H9 (cell line): ENCODE results near the gene TMCC2. TPM values are rescaled to one million over a fixed set of nuclear protein-coding genes. Genes with fewer than 3 reads are reported as not detected.

Experiments used
- DNase-seq: peaks from one replicate; pipeline ENCODE4 v3.0.0-alpha.2; 2017
- H2AFZ ChIP-seq: one replicate; pipeline ENCODE4 v1.6.1; 2013; ENCODE audit warnings: mild to moderate bottlenecking, low read length, control low read depth, moderate library complexity
- H2AK5ac ChIP-seq: 2 replicates; pipeline ENCODE4 v1.6.1; 2013; ENCODE audit warnings: low read length, control low read depth, mixed read lengths; ENCODE audit not compliant: insufficient read length
- H2BK120ac ChIP-seq: one replicate; pipeline ENCODE4 v1.6.1; 2013; ENCODE audit warnings: low read depth, mild to moderate bottlenecking, low read length, control low read depth, inconsistent platforms; ENCODE audit not compliant: poor library complexity, severe bottlenecking
- H2BK12ac ChIP-seq: 2 replicates; pipeline ENCODE4 v1.6.1; 2013; ENCODE audit warnings: low read length, control low read depth, mixed read lengths, low read depth; ENCODE audit not compliant: insufficient read length
- H2BK15ac ChIP-seq: 2 replicates; pipeline ENCODE4 v1.6.1; 2013; ENCODE audit warnings: low read depth, low read length, control low read depth
- H2BK20ac ChIP-seq: one replicate; pipeline ENCODE4 v1.6.1; 2013; ENCODE audit warnings: low read depth, mild to moderate bottlenecking, low read length, control low read depth, inconsistent platforms; ENCODE audit not compliant: poor library complexity, severe bottlenecking
- H2BK5ac ChIP-seq: 2 replicates; pipeline ENCODE4 v1.6.1; 2013; ENCODE audit warnings: low read length, control low read depth, mixed read lengths; ENCODE audit not compliant: insufficient read length
- H3K14ac ChIP-seq: 2 replicates; pipeline ENCODE4 v1.6.1; 2013; ENCODE audit warnings: low read length, control low read depth; ENCODE audit not compliant: insufficient read depth
- H3K18ac ChIP-seq: 2 replicates; pipeline ENCODE4 v1.6.1; 2013; ENCODE audit warnings: low read depth, mild to moderate bottlenecking, mixed read lengths, low read length, control low read depth; ENCODE audit not compliant: insufficient read length
- H3K23ac ChIP-seq: 2 replicates; pipeline ENCODE4 v1.6.1; 2013; ENCODE audit warnings: low read length, control low read depth, mixed read lengths, low read depth; ENCODE audit not compliant: insufficient read length
- H3K23me2 ChIP-seq: 2 replicates; pipeline ENCODE4 v1.6.1; 2013; ENCODE audit warnings: low read depth, mild to moderate bottlenecking, mixed read lengths, low read length, control low read depth; ENCODE audit not compliant: insufficient read length, poor library complexity, severe bottlenecking
- H3K27ac ChIP-seq: 2 replicates; pipeline ENCODE4 v1.5.1; 2013; ENCODE audit warnings: low read length, control low read depth, mixed read lengths, low read depth; ENCODE audit not compliant: insufficient read length
- H3K27me3 ChIP-seq: 2 replicates; pipeline ENCODE4 v1.6.1; 2013; ENCODE audit warnings: low read length, control low read depth, inconsistent platforms; ENCODE audit not compliant: insufficient read depth
- H3K4ac ChIP-seq: 2 replicates; pipeline ENCODE4 v1.6.1; 2013; ENCODE audit warnings: low read depth, mild to moderate bottlenecking, control low read depth, inconsistent platforms, low read length, moderate library complexity
- H3K4me1 ChIP-seq: 2 replicates; pipeline ENCODE4 v1.6.1; 2013; ENCODE audit warnings: low read length, control low read depth, inconsistent platforms; ENCODE audit not compliant: insufficient read depth
- H3K4me2 ChIP-seq: 2 replicates; pipeline ENCODE4 v1.6.1; 2013; ENCODE audit warnings: low read length, control low read depth, mixed read lengths; ENCODE audit not compliant: insufficient read length, insufficient read depth
- H3K56ac ChIP-seq: 2 replicates; pipeline ENCODE4 v1.6.1; 2013; ENCODE audit warnings: low read depth, mild to moderate bottlenecking, mixed read lengths, low read length, control low read depth; ENCODE audit not compliant: insufficient read length
- H3K79me1 ChIP-seq: 2 replicates; pipeline ENCODE4 v1.6.1; 2013; ENCODE audit warnings: low read depth, mild to moderate bottlenecking, moderate library complexity, low read length, control low read depth, inconsistent platforms; ENCODE audit not compliant: insufficient read depth, poor library complexity, severe bottlenecking
- H3K79me2 ChIP-seq: 2 replicates; pipeline ENCODE4 v1.6.1; 2013; ENCODE audit warnings: low read length, control low read depth, inconsistent platforms; ENCODE audit not compliant: insufficient read depth
- H3K9ac ChIP-seq: 2 replicates; pipeline ENCODE4 v1.6.1; 2013; ENCODE audit warnings: low read length, control low read depth, mixed read lengths; ENCODE audit not compliant: insufficient read length; ENCODE audit errors: extremely low read depth
- H3K9me3 ChIP-seq: one replicate; pipeline ENCODE4 v1.6.1; 2013; ENCODE audit warnings: low read depth, low read length, inconsistent platforms; ENCODE audit not compliant: control insufficient read depth
- H3T11ph ChIP-seq: one replicate; pipeline ENCODE4 v1.6.1; 2013; ENCODE audit warnings: mild to moderate bottlenecking, low read length, control low read depth, inconsistent platforms
- H4K20me1 ChIP-seq: one replicate; pipeline ENCODE4 v1.6.1; 2013; ENCODE audit not compliant: control insufficient read depth, insufficient read length, insufficient read depth
- H4K5ac ChIP-seq: 2 replicates; pipeline ENCODE4 v1.6.1; 2013; ENCODE audit warnings: low read depth, mild to moderate bottlenecking, mixed read lengths, low read length, control low read depth; ENCODE audit not compliant: insufficient read length
- H4K8ac ChIP-seq: replicated peaks from 2 replicates; pipeline ENCODE4 v1.6.1; 2013; ENCODE audit warnings: low read length, control low read depth, mixed read lengths, low read depth; ENCODE audit not compliant: insufficient read length
- H4K91ac ChIP-seq: 2 replicates; pipeline ENCODE4 v1.6.1; 2013; ENCODE audit warnings: low read depth, mild to moderate bottlenecking, moderate library complexity, mixed read lengths, low read length, control low read depth; ENCODE audit not compliant: insufficient read length
- H3K27ac Mint-ChIP-seq, 3 experiments: 2 replicates in 2 of 3; 3 replicates in 1 of 3; pipeline ENCODE4 v1.8.0; 2020 to 2021; ENCODE audit warnings: mixed read lengths in 3 of 3, mild to moderate bottlenecking in 1 of 3, moderate library complexity in 1 of 3
- H3K27me3 Mint-ChIP-seq: 2 replicates; pipeline ENCODE4 v1.8.0; 2021; ENCODE audit warnings: low read depth, mild to moderate bottlenecking, moderate library complexity, mixed read lengths
- H3K36me3 Mint-ChIP-seq, 3 experiments: 2 replicates in 2 of 3; 3 replicates in 1 of 3; pipeline ENCODE4 v1.8.0; 2020 to 2021; ENCODE audit warnings: low read depth in 3 of 3, mixed read lengths in 3 of 3; ENCODE audit not compliant: insufficient read depth in 1 of 3
- H3K4me1 Mint-ChIP-seq, 2 experiments: 2 replicates each; pipeline ENCODE4 v1.8.0; 2020; ENCODE audit warnings: mixed read lengths in 2 of 2
- H3K4me3 Mint-ChIP-seq, 2 experiments: 2 replicates in 1 of 2; 3 replicates in 1 of 2; pipeline ENCODE4 v1.8.0; 2020 to 2021; ENCODE audit warnings: mild to moderate bottlenecking in 2 of 2, mixed read lengths in 2 of 2, moderate library complexity in 1 of 2
- H3K9me3 Mint-ChIP-seq, 2 experiments: 2 replicates in 1 of 2; 3 replicates in 1 of 2; pipeline ENCODE4 v1.8.0; 2020; ENCODE audit warnings: mild to moderate bottlenecking in 2 of 2, mixed read lengths in 2 of 2, moderate library complexity in 1 of 2
- WGBS: extraction: QIAGEN DNeasy Blood & Tissue Kit; methylation state at CpG from one replicate; pipeline ENCODE4 v1.1.7; 2013; ENCODE audit warnings: missing lambda C conversion rate, low lambda C conversion rate, mixed read lengths; ENCODE audit not compliant: insufficient read length; ENCODE audit errors: extremely low coverage; 5-methylcytosine and 5-hydroxymethylcytosine counted together
- total RNA-seq: library from RNA; stranded (reverse); gene quantifications from 2 replicates; pipeline ENCODE4 v1.2.1, GENCODE V29; 2021
- TF ChIP-seq, protein P1 (sequence below): fragments of 200-600 bp; sonication (generic); conservative IDR thresholded peaks from 3 replicates; pipeline ENCODE4 v1.8.0; 2021; ENCODE audit warnings: antibody characterized with exemption, mild to moderate bottlenecking

TMCC2 gene
- total RNA-seq, 1 experiment from 2014 or later: 11.7 TPM

DNA sequence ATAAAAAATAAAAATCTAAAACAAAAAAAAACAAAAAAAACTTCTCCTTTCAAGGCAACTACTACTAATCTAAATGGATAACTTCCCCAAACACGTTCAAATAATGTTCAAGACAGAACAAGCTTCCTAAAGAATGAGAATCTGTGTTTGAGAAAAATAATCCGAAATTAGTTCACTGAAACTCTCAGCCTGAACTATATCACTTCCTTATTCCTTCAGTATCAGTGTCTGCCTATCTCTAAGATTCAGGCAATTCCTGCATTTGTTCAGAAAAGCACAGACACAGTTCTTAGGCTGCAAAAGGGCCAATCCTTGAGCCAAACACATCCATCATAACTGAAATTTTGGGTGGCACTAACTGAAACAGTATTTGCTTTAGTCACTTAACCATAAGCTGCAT, 38.6 kb upstream of the TMCC2 start:
- no peak overlapping the region for H3K4me2 ChIP-seq
- H3K4me1 ChIP-seq: peaks cover 16% of the 10 kb centered on the region; the same call in 1 of the 2 replicates
- H3K27me3 Mint-ChIP-seq: no peaks in the 10 kb centered on the region
- H4K8ac ChIP-seq: no peak overlapping the region
- H3K9me3 Mint-ChIP-seq: no peaks in the 10 kb centered on the region
- peaks cover 1% of the 10 kb centered on the region; the same call in 1 of the 2 replicates for H3K79me2 ChIP-seq
- TF ChIP-seq, protein P1, sequence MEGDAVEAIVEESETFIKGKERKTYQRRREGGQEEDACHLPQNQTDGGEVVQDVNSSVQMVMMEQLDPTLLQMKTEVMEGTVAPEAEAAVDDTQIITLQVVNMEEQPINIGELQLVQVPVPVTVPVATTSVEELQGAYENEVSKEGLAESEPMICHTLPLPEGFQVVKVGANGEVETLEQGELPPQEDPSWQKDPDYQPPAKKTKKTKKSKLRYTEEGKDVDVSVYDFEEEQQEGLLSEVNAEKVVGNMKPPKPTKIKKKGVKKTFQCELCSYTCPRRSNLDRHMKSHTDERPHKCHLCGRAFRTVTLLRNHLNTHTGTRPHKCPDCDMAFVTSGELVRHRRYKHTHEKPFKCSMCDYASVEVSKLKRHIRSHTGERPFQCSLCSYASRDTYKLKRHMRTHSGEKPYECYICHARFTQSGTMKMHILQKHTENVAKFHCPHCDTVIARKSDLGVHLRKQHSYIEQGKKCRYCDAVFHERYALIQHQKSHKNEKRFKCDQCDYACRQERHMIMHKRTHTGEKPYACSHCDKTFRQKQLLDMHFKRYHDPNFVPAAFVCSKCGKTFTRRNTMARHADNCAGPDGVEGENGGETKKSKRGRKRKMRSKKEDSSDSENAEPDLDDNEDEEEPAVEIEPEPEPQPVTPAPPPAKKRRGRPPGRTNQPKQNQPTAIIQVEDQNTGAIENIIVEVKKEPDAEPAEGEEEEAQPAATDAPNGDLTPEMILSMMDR: no peak
- no peak overlapping the region for H2BK12ac ChIP-seq
- no peak overlapping the region for H3K18ac ChIP-seq
- H2BK5ac ChIP-seq: no peak overlapping the region
- no peak overlapping the region for H2BK20ac ChIP-seq
- H3K23me2 ChIP-seq: no peaks in the 10 kb centered on the region
- H3K14ac ChIP-seq: no peak overlapping the region
- no peak overlapping the region for H3K4me3 Mint-ChIP-seq
- H3K27ac ChIP-seq: no peak overlapping the region
- no peak overlapping the region for H2AK5ac ChIP-seq
- H3K9ac ChIP-seq: no peak overlapping the region
- no CpG with 5 or more reads among the region's 2 CpGs for WGBS
- H3K27ac Mint-ChIP-seq: peak overlapping the region in 1 of 3 experiments; percentile 67; a peak in 2 of 7 replicates
- no peak for DNase-seq
- no peak overlapping the region for H4K91ac ChIP-seq
- H2BK15ac ChIP-seq: no peak overlapping the region
- no peak overlapping the region for H3K23ac ChIP-seq
- no peak overlapping the region for H4K5ac ChIP-seq
- H2AFZ ChIP-seq: no peak overlapping the region
- H3K27me3 ChIP-seq: no peaks in the 10 kb centered on the region
- no peak overlapping the region for H3K56ac ChIP-seq
- no peaks in the 10 kb centered on the region for H3K9me3 ChIP-seq
- H3K79me1 ChIP-seq: peaks cover 4% of the 10 kb centered on the region
- no peak overlapping the region for H3T11ph ChIP-seq
- H3K36me3 Mint-ChIP-seq: peaks cover 0 to 2% (median 2%) of the 10 kb centered on the region in 3 experiments; a peak in 5 of 7 replicates
- no peaks in the 10 kb centered on the region for H4K20me1 ChIP-seq
- peaks cover 62 to 68% of the 10 kb centered on the region in 2 experiments for H3K4me1 Mint-ChIP-seq
- no peak overlapping the region for H3K4ac ChIP-seq
- no peak overlapping the region for H2BK120ac ChIP-seq
